ENCODE data around the gene MUSTN1. TPM values are rescaled to one million over a fixed set of nuclear protein-coding genes. Genes with fewer than 3 reads are reported as not detected.

MUSTN1 gene
- total RNA-seq, 1 experiment from 2014 or later: 0.49 TPM

DNA sequence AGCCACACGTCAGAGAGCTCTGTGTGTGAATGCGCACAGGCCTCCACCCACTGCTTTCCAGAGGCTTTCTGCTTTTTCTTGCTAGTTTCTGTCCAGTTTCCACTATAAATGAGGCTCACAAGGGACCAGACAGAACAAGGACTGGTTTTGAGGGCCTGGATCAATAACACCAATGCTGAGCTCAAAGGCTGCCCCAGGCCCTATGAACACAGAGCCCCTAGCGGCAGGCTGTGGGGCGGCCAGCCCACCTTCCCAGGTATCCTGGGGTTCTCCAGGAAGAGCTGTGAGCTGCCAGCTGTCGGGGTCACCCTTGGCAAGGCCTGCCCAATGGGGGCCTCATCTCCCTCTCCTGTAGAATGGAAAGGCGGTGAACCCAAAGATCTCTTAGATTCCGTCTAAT lies 42.4 kb downstream of the MUSTN1 start:
- ChIA-PET POLR2A (no interaction called here), CTCF (interaction anchor here (0.7 to 1.3 kb wide), 2 partner anchors 29 to 50 kb away, joined by 3 to 7 read pairs; no protein-coding TSS in a partner anchor)
- H3K27ac ChIP-seq (ENCODE audit: low read length): no peak overlapping the region
- H3K4me1 ChIP-seq (ENCODE audit: control insufficient read depth, insufficient read depth, low read length): no peaks in the 10 kb centered on the region
- in situ Hi-C loops (cut with HindIII; ENCODE audit: low pct_unique_long_range_greater_than_20kb, low sequenced_read_pairs) (no loop called here), intact Hi-C loops (cut with micrococcal nuclease; ENCODE audit: unreplicated experiment) (no loop called here)
- no peaks in the 10 kb centered on the region for H3K27me3 ChIP-seq (ENCODE audit: control insufficient read depth, insufficient read depth, low read length)
- H3K36me3 ChIP-seq (ENCODE audit: control insufficient read depth, insufficient read depth, low read length): no peaks in the 10 kb centered on the region
- no peaks in the 10 kb centered on the region for H3K9me3 ChIP-seq (ENCODE audit: control insufficient read depth, insufficient read depth, low read depth, low read length)
- H3K4me3 ChIP-seq (ENCODE audit: low read depth in 2 of 2, low read length in 2 of 2): no peak overlapping the region
- no peak for TF ChIP-seq TCF7L2 (IDR thresholded peaks at IDR 0.05; ENCODE audit: low read depth, low read length)
- TF ChIP-seq POLR2AphosphoS5 (IDR thresholded peaks at IDR 0.05; ENCODE audit: low read depth, low read length): no peak
- TF ChIP-seq SIN3A (IDR thresholded peaks at IDR 0.05; ENCODE audit: borderline replicate concordance, insufficient read depth, low read depth, low read length): no peak
- TF ChIP-seq, protein P1, sequence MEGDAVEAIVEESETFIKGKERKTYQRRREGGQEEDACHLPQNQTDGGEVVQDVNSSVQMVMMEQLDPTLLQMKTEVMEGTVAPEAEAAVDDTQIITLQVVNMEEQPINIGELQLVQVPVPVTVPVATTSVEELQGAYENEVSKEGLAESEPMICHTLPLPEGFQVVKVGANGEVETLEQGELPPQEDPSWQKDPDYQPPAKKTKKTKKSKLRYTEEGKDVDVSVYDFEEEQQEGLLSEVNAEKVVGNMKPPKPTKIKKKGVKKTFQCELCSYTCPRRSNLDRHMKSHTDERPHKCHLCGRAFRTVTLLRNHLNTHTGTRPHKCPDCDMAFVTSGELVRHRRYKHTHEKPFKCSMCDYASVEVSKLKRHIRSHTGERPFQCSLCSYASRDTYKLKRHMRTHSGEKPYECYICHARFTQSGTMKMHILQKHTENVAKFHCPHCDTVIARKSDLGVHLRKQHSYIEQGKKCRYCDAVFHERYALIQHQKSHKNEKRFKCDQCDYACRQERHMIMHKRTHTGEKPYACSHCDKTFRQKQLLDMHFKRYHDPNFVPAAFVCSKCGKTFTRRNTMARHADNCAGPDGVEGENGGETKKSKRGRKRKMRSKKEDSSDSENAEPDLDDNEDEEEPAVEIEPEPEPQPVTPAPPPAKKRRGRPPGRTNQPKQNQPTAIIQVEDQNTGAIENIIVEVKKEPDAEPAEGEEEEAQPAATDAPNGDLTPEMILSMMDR (IDR thresholded peaks at IDR 0.05): no peak; the same call in 1 of the 2 replicates
- TF ChIP-seq REST (IDR thresholded peaks at IDR 0.05; ENCODE audit: insufficient read depth in 1 of 2, low read depth in 2 of 2, low read length in 1 of 2): no peak
- ATAC-seq (no peak), DNase-seq (ENCODE audit: low read depth, low spot score) (no peak)
- BruUV-seq (replicated peaks): no TSS peak

DNA sequence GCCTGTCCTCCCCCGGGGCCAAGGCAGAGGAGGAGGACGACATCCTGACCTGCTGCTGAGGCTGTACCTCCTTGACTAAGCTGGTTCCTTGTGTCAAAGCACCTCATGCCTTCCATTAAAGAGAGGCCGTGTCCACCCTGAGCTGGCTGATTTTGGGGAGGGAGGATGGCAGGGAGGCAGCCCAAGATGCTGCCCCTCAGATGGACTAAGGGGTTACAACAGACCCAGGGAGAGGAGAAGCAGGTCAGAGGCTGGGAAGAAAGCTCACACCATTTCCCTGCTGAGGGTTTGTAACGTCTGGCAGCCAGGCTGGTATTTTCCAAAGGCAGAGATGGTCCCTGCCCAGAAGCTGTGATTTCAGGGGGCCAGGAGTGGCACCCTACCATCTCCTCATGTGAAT lies 42.9 kb downstream of the MUSTN1 start:
- no peak overlapping the region for H3K4me3 ChIP-seq (ENCODE audit: low read depth in 2 of 2, low read length in 2 of 2)
- H3K36me3 ChIP-seq (ENCODE audit: control insufficient read depth, insufficient read depth, low read length): no peaks in the 10 kb centered on the region
- CTCF ChIA-PET: interaction anchor here (1.3 kb wide), 1 partner anchor 29 kb away, joined by 7 read pairs; no protein-coding TSS in a partner anchor
- TF ChIP-seq REST (IDR thresholded peaks at IDR 0.05; ENCODE audit: insufficient read depth in 1 of 2, low read depth in 2 of 2, low read length in 1 of 2) (no peak), TCF7L2 (IDR thresholded peaks at IDR 0.05; ENCODE audit: low read depth, low read length) (no peak), SIN3A (IDR thresholded peaks at IDR 0.05; ENCODE audit: borderline replicate concordance, insufficient read depth, low read depth, low read length) (no peak), POLR2AphosphoS5 (IDR thresholded peaks at IDR 0.05; ENCODE audit: low read depth, low read length) (no peak)
- TF ChIP-seq, protein P1 (IDR thresholded peaks at IDR 0.05): no peak
- no peaks in the 10 kb centered on the region for H3K4me1 ChIP-seq (ENCODE audit: control insufficient read depth, insufficient read depth, low read length)
- intact Hi-C loops (cut with micrococcal nuclease; ENCODE audit: unreplicated experiment) (no loop called here), in situ Hi-C loops (cut with HindIII; ENCODE audit: low pct_unique_long_range_greater_than_20kb, low sequenced_read_pairs) (no loop called here)
- no peak overlapping the region for H3K27ac ChIP-seq (ENCODE audit: low read length)
- POLR2A ChIA-PET: no interaction called here
- ATAC-seq (no peak), DNase-seq (ENCODE audit: low read depth, low spot score) (no peak)
- H3K27me3 ChIP-seq (ENCODE audit: control insufficient read depth, insufficient read depth, low read length): no peaks in the 10 kb centered on the region
- no TSS peak for BruUV-seq (replicated peaks)
- no peaks in the 10 kb centered on the region for H3K9me3 ChIP-seq (ENCODE audit: control insufficient read depth, insufficient read depth, low read depth, low read length)
